Type B pancreatic cell (in vitro differentiated cells): ENCODE results near the gene PANX1. TPM values are rescaled to one million over a fixed set of nuclear protein-coding genes. Genes with fewer than 3 reads are reported as not detected.

ENCODE experiments used
- DNase-seq: peaks from one replicate; pipeline ENCODE4 v3.0.0; 2021; ENCODE audit warnings: mixed read lengths; ENCODE audit not compliant: unreplicated experiment; ENCODE audit errors: extremely low spot score
- H3K27ac Mint-ChIP-seq: 2 replicates; pipeline ENCODE4 v1.8.0; 2021; ENCODE audit warnings: mild to moderate bottlenecking, mixed read lengths
- H3K27me3 Mint-ChIP-seq: 2 replicates; pipeline ENCODE4 v1.8.0; 2021; ENCODE audit warnings: mixed read lengths
- H3K36me3 Mint-ChIP-seq: 2 replicates; pipeline ENCODE4 v1.8.0; 2021; ENCODE audit warnings: mixed read lengths
- H3K4me1 Mint-ChIP-seq: one replicate; pipeline ENCODE4 v1.8.0; 2021; ENCODE audit warnings: mixed read lengths; ENCODE audit not compliant: unreplicated experiment
- H3K4me3 Mint-ChIP-seq: 2 replicates; pipeline ENCODE4 v1.8.0; 2021; ENCODE audit warnings: mild to moderate bottlenecking, mixed read lengths
- H3K9me3 Mint-ChIP-seq: 2 replicates; pipeline ENCODE4 v1.8.0; 2021; ENCODE audit warnings: mixed read lengths
- total RNA-seq: library from RNA; stranded (reverse); gene quantifications from 2 replicates; pipeline ENCODE4 v1.2.1, GENCODE V29; 2021; ENCODE audit warnings: low replicate concordance
- TF ChIP-seq, protein P1 (sequence below): fragments of 200-600 bp; sonication (generic); conservative IDR thresholded peaks from 2 replicates; pipeline ENCODE4 v1.5.0; 2021; ENCODE audit warnings: antibody characterized with exemption, mild to moderate bottlenecking

The PANX1 gene
- total RNA-seq, 1 donor from 2014 or later, result 26.1 TPM

GRCh38 chr11:94219771-94220170 is 91.1 kb downstream of the PANX1 start:
- Mint-ChIP-seq H3K9me3 (peaks cover 9% of the 10 kb centered on the region), H3K27ac (no peak overlapping the region), H3K27me3 (no peaks in the 10 kb centered on the region), H3K4me1 (no peaks in the 10 kb centered on the region), H3K4me3 (no peak overlapping the region), H3K36me3 (no peaks in the 10 kb centered on the region)
- DNase-seq, result no peak
- TF ChIP-seq, protein P1, sequence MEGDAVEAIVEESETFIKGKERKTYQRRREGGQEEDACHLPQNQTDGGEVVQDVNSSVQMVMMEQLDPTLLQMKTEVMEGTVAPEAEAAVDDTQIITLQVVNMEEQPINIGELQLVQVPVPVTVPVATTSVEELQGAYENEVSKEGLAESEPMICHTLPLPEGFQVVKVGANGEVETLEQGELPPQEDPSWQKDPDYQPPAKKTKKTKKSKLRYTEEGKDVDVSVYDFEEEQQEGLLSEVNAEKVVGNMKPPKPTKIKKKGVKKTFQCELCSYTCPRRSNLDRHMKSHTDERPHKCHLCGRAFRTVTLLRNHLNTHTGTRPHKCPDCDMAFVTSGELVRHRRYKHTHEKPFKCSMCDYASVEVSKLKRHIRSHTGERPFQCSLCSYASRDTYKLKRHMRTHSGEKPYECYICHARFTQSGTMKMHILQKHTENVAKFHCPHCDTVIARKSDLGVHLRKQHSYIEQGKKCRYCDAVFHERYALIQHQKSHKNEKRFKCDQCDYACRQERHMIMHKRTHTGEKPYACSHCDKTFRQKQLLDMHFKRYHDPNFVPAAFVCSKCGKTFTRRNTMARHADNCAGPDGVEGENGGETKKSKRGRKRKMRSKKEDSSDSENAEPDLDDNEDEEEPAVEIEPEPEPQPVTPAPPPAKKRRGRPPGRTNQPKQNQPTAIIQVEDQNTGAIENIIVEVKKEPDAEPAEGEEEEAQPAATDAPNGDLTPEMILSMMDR, result no peak

DNA sequence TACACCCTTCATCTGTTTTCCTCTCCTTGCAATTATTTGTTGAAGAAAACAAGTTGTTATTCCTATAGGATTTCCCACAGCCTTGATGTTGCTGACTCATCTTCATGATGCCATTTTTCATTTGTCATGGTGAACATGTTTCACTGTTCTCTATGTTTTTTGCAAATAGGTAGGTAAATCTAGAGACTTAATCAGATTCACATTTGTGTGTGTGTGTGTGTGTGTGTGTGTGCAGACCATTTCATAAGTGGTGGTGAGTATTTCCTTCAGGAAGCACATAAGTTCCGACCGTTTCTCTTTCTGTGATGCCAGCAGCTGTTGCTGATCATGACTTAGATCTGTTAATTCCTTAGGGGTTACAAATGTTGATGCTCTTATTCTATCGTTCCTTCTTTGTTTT is 95.4 kb downstream of the PANX1 start:
- H3K4me1 Mint-ChIP-seq, result no peaks in the 10 kb centered on the region
- peaks cover 5% of the 10 kb centered on the region for H3K9me3 Mint-ChIP-seq
- TF ChIP-seq, protein P1, result no peak
- no peaks in the 10 kb centered on the region for H3K36me3 Mint-ChIP-seq
- H3K27ac Mint-ChIP-seq, result no peak overlapping the region
- H3K4me3 Mint-ChIP-seq, result no peak overlapping the region
- DNase-seq, result no peak
- H3K27me3 Mint-ChIP-seq, result no peaks in the 10 kb centered on the region

Other genes with a start within 250 kb of the PANX1 start
- gene HEPHL1, start 107.5 kb upstream of the PANX1 start, total RNA-seq, result 0.05 TPM in 1 of 2 replicates, not detected in the other
- not detected in 2 replicates for gene IZUMO1R, start 175.7 kb downstream of the PANX1 start, total RNA-seq